Fibroblast of skin of left biceps (primary cell): ENCODE results near the gene RNF220.

Experiments used
- DNase-seq, 2 experiments: peaks; one replicate each; pipeline ENCODE4 v3.0.0-alpha.2; 2013; ENCODE audit warnings: low read depth in 2 of 2

Gene RNF220

GRCh38 chr1:44636688-44637598 lies 231.9 kb downstream of the RNF220 start:
- no peak for DNase-seq

- DNase-seq, result no peak
These were observed 232.8 kb downstream of the RNF220 start for GRCh38 chr1:44637702-44638411.

- DNase-seq, result no peak
These were observed 235.3 kb downstream of the RNF220 start for GRCh38 chr1:44640200-44640853.

- DNase-seq, result no peak
These were observed 236.4 kb downstream of the RNF220 start for GRCh38 chr1:44641126-44642102.

GRCh38 chr1:44642255-44642654 lies 237.2 kb downstream of the RNF220 start:
- no peak for DNase-seq

- DNase-seq, result no peak
These were observed 237.9 kb downstream of the RNF220 start for GRCh38 chr1:44642925-44643324.

- DNase-seq, result no peak
These were observed 238.8 kb downstream of the RNF220 start for GRCh38 chr1:44643721-44644334.

- DNase-seq, result no peak
These were observed 239.8 kb downstream of the RNF220 start for GRCh38 chr1:44644806-44645205.

- no peak for DNase-seq
These were observed 240.6 kb downstream of the RNF220 start for GRCh38 chr1:44645476-44646244.

- no peak for DNase-seq
These were observed 241.4 kb downstream of the RNF220 start for GRCh38 chr1:44646261-44647110.

- no peak for DNase-seq
These were observed 242.8 kb downstream of the RNF220 start for GRCh38 chr1:44647896-44648295.

- no peak for DNase-seq
These were observed 243.6 kb downstream of the RNF220 start for GRCh38 chr1:44648529-44649250.

- no peak for DNase-seq
These were observed 244.7 kb downstream of the RNF220 start for GRCh38 chr1:44649788-44650158.

GRCh38 chr1:44650159-44650831 lies 245.2 kb downstream of the RNF220 start:
- no peak for DNase-seq

GRCh38 chr1:44651069-44651468 lies 246.0 kb downstream of the RNF220 start:
- DNase-seq, result no peak

GRCh38 chr1:44652445-44653106 lies 247.5 kb downstream of the RNF220 start:
- peak in 1 of 2 experiments; percentile 9 for DNase-seq
